Rectal smooth muscle tissue (tissue), 1 donor: ENCODE data around the gene SPON1.

Experiments used
- H3K27ac ChIP-seq: one replicate; pipeline ENCODE4 v1.7.0; 2013; ENCODE audit warnings: low read depth, low read length, inconsistent platforms
- H3K27me3 ChIP-seq: one replicate; pipeline ENCODE4 v1.7.0; 2013; ENCODE audit warnings: low read length; ENCODE audit not compliant: control insufficient read depth, insufficient read depth
- H3K36me3 ChIP-seq: one replicate; pipeline ENCODE4 v1.7.0; 2013; ENCODE audit warnings: low read length; ENCODE audit not compliant: control insufficient read depth, insufficient read depth
- H3K4me1 ChIP-seq: one replicate; pipeline ENCODE4 v1.7.0; 2013; ENCODE audit warnings: low read length; ENCODE audit not compliant: control insufficient read depth, insufficient read depth
- H3K4me3 ChIP-seq: one replicate; pipeline ENCODE4 v1.7.0; 2013; ENCODE audit warnings: low read length
- H3K9ac ChIP-seq: one replicate; pipeline ENCODE4 v1.7.0; 2013; ENCODE audit warnings: low read length

SPON1 gene

DNA sequence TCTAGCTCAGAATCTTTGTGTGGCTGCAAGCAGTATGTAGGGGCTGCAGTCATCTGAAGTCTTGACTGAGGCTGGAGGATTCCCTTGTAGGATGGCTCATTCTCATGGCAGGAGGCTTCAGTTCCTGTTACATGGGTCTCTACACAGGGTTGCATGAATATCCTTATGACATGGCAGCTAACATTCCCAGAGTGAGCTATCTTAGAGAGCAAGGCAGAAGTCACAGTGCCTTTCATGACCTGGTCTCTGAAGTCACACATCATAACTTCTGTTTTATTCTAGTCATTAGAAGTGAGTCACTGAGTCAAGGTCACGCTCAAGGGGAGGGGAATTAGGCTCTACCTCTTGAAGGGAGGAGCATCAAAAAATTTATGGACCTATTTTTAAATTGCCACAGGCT, 10.3 kb upstream of the SPON1 start:
- Histone ChIP-seq H3K4me1 (no peaks in the 10 kb centered on the region), H3K36me3 (no peaks in the 10 kb centered on the region), H3K27ac (no peak overlapping the region), H3K4me3 (no peak overlapping the region), H3K9ac (no peak overlapping the region), H3K27me3 (no peaks in the 10 kb centered on the region)

DNA sequence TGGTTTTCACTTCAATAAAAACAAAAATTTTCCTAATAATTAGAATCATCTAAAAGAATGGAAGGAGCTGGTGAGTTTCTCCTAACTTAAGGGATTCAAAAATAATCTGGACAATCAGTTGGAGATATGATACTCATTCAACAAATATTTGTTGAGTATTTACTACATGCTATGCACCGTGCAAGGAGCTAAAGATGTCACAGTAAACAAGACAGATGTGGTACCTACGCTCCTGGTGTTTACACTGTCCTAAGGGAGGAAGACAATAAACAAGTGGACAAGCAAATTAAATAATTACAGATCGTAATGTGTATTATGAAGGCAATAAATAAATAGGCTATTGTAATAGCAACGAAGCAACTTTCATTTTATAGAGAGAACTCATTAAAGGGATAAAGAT, 9.9 kb upstream of the SPON1 start:
- Histone ChIP-seq H3K27ac (no peak overlapping the region), H3K4me3 (no peak overlapping the region), H3K4me1 (no peaks in the 10 kb centered on the region), H3K9ac (no peak overlapping the region), H3K36me3 (no peaks in the 10 kb centered on the region), H3K27me3 (no peaks in the 10 kb centered on the region)

DNA sequence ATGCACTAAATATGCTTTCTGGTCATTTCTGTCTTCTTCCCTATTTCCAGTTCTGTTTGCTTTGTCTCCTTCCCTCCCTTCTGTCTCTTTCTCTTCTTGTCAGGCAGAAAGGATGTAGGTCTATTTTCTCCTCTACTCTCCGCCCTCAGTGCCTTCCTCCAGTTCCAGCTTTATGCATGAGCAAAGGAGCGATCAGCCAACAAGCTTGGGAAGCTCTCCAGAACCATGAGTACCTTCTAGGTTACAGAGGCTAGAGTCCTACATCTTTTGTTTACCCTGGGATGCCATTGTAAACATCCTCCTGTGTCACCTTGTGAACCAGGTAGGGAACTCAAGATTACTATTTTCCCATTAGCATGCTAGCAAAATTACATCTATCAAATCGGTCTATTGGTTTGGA, 7.9 kb upstream of the SPON1 start:
- Histone ChIP-seq H3K36me3 (no peaks in the 10 kb centered on the region), H3K4me1 (no peaks in the 10 kb centered on the region), H3K27me3 (no peaks in the 10 kb centered on the region), H3K9ac (no peak overlapping the region), H3K4me3 (no peak overlapping the region), H3K27ac (no peak overlapping the region)

DNA sequence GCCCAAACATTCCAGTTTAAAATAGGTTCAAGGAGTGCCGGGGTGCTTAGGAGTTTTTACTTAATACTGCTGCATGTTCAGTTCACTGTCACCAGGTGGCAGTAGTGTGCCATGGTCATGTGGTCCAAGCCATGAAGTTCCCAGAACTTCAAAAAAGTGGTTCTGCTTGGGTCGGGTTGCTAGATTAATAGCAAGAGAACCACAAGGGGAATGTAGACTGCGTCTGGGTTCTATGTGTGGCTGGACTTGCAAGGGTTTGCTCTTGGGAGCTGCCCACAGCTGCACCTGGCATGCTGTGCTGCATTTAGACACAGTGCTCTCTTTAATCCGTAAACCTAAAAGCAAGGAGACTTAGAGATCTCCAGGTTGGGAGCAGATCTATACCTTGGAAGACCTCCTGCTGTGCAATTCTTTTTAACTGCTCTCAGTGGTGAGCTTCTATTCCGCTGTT, 6.5 kb upstream of the SPON1 start:
- no peak overlapping the region for H3K27ac ChIP-seq
- H3K9ac ChIP-seq, result no peak overlapping the region
- no peaks in the 10 kb centered on the region for H3K36me3 ChIP-seq
- H3K4me1 ChIP-seq, result no peaks in the 10 kb centered on the region
- no peak overlapping the region for H3K4me3 ChIP-seq
- H3K27me3 ChIP-seq, result no peaks in the 10 kb centered on the region

DNA sequence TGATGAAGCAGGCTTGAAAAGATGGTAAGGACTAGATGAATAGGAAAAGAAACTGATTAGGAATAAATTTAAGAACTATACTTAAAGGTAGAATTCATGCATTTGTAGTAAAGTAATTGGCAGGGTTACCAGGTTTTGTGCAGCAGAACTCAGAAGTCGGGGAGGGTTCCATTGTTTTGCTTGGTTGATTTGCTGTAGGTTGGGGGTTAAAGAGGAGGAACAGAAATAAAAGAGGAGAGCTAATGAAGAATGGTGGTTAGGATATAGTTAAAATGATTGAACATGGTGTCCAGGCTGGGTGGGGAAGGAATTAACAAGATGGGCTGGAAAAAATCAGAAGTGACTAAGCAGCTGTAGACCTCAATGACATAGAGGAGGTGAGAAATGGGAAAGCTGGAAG, 5.5 kb upstream of the SPON1 start:
- Histone ChIP-seq H3K27ac (no peak overlapping the region), H3K4me1 (no peaks in the 10 kb centered on the region), H3K9ac (no peak overlapping the region), H3K4me3 (no peak overlapping the region), H3K27me3 (no peaks in the 10 kb centered on the region), H3K36me3 (no peaks in the 10 kb centered on the region)

DNA sequence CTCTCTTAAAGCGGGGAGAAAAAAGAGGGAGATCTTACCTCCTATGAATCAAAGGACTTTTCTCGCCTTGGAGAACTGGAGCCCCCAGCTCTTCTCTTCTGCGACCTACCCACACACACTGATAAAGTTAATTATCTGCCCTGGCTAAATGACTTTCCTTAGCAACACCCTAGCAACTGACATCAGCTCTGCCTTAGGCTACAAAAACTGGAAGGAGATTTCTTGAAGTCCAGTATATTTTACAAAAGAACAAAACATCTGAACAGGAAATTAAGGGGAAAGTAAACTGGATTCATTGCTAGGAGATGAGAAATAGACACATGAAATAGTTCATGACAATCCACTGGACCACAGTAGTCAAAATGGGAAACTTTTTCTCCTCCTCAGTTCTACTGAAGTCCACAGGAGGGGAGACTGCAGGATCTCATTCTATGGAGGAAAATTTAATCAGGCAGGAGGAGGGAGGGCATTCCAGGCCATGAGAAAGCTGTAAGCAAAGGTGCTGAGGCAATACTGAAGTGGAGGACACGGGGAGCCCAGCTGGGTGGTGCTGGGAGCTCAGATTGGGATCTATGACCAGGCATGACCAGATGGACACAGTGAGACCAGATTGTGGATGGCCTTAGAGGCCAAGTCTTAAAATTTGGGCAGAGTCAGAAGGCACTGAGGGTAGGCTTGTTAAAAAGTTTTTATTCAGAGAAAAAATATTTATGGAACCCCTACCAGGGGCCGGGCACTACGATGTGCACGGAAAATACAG, 3.7 kb upstream of the SPON1 start:
- Histone ChIP-seq H3K27me3 (peaks cover 4% of the 10 kb centered on the region), H3K36me3 (no peaks in the 10 kb centered on the region)

DNA sequence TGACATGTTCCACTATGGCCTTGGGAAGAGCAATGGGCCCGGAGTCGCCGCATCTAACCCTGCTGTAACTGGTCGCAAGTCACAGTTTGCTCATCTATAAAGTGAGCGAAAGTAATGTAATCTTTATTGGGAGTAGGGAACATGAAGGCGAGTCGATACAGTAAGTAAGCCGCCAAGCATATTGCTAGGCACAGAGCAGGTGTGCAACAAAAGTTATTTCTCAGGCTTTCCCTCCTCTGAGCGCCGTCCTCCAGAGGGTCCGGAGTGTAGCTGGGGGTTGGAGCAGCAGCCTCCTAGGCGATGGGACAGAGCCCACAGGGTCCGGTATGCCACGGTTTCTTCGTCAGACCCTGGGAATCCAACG, 343 bp upstream of the SPON1 start:
- Histone ChIP-seq H3K4me3 (peak overlapping the region; percentile 71), H3K4me1 (no peaks in the 10 kb centered on the region), H3K27me3 (peaks cover 7% of the 10 kb centered on the region), H3K36me3 (no peaks in the 10 kb centered on the region), H3K9ac (no peak overlapping the region), H3K27ac (no peak overlapping the region)

More for the DNA sequence above, 3.7 kb upstream of the SPON1 start:
- no peak overlapping the region for H3K9ac ChIP-seq
- H3K27ac ChIP-seq, result no peak overlapping the region
- H3K4me1 ChIP-seq, result no peaks in the 10 kb centered on the region
- no peak overlapping the region for H3K4me3 ChIP-seq

DNA sequence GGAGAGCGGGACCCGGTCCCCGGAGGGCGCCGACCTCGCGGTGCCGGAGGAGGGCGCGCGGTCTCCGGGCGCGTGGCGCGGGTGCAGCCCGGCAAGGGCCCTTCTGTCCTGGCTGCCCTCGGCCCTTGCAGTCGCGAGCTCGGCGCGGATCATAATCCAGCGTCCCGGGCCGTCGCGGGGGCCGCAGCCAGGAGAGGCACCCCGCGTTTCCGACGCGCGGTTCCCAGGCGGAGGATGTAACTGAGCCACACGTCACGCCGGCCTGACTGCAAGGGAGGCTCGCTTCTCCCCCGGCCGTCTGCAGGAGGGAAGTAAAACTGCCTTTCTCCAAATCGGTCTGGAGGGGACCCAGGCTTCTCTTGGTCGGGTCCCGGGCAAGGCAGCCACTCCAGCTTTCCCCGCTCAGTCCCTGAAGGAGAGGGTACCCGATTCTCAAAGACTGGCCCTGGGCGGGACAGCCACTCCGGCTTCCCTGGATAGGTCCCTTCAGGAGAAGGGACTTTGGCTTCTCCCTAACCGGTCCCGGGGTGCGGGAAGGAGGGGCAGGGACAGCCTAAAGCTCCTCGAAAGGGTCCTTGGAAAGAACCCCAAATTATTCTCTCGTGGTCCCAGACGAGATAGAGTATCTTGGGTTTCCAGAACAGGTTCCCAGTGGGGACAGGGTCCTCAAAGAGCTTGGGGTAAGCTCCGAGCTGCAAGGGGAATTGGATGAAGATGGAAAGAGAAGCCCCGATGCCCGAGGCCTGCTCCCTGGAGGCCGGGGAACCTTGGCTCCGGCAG, 836 bp downstream of the SPON1 start:
- Histone ChIP-seq H3K27me3 (peaks cover 7% of the 10 kb centered on the region), H3K9ac (no peak overlapping the region), H3K36me3 (no peaks in the 10 kb centered on the region), H3K4me1 (no peaks in the 10 kb centered on the region), H3K4me3 (peak overlapping the region; percentile 71), H3K27ac (no peak overlapping the region)

DNA sequence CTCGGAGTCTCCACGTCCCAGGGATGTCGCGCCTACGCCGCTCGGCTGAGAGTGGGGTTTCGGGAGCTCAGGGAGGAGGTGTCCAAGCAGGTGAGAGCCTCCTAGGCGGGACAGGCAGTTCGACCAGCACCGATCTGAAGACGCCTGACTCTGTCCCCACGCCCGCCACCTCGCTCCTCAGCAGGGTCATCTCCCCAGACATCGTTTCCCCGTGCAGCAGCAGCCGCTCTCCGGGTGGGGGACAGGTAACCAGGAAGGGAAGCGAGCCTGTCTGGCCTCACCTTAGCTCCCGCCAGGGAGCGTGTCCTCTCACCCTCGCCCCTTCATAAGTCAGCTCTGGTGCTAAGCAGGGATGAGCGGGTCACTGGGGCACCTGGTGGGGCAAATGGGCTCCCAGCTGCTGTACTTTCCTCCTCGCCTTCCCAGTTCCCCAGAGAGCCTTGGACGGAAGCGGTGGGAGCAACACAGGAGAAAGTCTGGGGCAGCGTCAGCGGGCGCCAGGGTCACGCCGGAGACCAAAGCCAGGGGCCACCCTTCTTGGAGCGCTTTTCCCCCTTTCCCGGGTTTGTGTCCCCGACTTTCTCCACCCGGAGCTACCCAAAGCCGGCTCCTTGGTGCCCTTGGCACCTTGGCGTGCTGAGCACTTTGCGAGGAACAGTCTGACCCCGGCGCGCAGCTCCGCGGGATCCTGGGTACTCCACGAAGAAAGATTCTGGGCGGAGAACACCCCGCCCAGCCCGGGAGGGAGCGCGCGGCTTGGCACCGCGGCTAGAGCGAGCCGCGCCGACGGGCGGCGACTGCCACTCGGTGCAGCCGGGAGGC, 1.6 kb downstream of the SPON1 start:
- H3K27me3 ChIP-seq, result peaks cover 7% of the 10 kb centered on the region
- no peak overlapping the region for H3K9ac ChIP-seq
- no peak overlapping the region for H3K27ac ChIP-seq
- no peaks in the 10 kb centered on the region for H3K36me3 ChIP-seq
- H3K4me1 ChIP-seq, result no peaks in the 10 kb centered on the region
- H3K4me3 ChIP-seq, result peak overlapping the region; percentile 71

DNA sequence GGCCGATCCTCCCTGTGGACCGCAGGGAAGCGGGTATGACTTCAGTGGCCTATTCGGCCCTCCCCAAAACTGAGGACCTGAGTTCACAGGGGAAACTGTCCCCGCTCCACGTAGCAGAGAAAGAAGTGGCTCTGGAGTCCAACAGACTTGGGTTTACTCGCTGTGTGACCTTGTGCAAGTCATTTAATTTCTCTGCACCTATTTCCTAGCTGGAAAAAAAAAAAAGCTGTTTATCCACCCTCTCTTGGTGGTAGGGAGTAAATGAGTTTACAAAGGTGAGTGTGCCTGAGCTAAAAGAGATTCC, 2.2 kb downstream of the SPON1 start:
- no peaks in the 10 kb centered on the region for H3K36me3 ChIP-seq
- H3K4me1 ChIP-seq, result no peaks in the 10 kb centered on the region
- H3K4me3 ChIP-seq, result peak overlapping the region; percentile 71
- H3K27me3 ChIP-seq, result peaks cover 7% of the 10 kb centered on the region
- H3K27ac ChIP-seq, result no peak overlapping the region
- no peak overlapping the region for H3K9ac ChIP-seq

DNA sequence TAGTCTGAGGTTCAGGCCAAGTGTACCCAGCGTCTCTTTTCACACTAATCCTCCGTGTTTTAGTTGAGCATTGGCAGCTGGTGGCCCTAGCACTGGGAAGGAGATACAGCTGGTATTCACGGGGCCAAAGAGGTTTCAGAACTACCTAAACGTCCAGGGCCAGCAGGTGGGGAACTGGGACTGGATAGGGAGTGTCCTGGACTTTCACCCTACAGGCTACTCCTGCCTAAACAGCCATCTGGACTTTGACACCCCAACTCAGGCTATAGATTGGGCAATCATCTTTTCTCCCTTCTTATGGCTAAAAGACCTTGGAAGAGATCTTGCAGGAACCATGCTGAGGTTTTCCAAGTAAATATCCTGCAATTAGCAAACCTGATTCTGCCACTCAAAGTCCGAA, 2.8 kb downstream of the SPON1 start:
- no peak overlapping the region for H3K27ac ChIP-seq
- H3K9ac ChIP-seq, result no peak overlapping the region
- H3K36me3 ChIP-seq, result no peaks in the 10 kb centered on the region
- H3K27me3 ChIP-seq, result peaks cover 7% of the 10 kb centered on the region
- peak overlapping the region; percentile 71 for H3K4me3 ChIP-seq
- no peaks in the 10 kb centered on the region for H3K4me1 ChIP-seq

DNA sequence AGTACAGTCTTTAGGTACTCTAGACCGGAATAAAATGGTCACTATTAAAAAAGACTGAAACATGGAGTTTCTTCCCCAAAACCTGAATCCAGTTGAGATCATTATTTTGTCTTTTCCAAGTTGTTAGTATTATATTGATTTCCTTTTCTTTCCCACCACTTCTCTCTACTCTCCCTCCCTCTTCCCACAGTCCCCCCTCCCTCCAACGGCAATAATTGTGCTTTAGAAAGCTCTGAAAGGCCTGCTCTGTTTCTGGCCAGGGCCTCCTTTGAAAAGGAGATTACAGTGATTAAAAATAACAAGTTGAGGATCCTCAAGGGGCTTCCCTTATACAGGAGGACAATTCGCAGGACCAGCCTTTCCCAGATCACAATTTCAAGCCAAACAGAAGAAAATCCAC, 3.5 kb downstream of the SPON1 start:
- H3K27ac ChIP-seq, result no peak overlapping the region
- no peaks in the 10 kb centered on the region for H3K4me1 ChIP-seq
- no peak overlapping the region for H3K9ac ChIP-seq
- H3K36me3 ChIP-seq, result no peaks in the 10 kb centered on the region
- no peak overlapping the region for H3K4me3 ChIP-seq
- peaks cover 7% of the 10 kb centered on the region for H3K27me3 ChIP-seq
